ENCODE results near the gene PLEKHA7. TPM values are rescaled to one million over a fixed set of nuclear protein-coding genes. Genes with fewer than 3 reads are reported as not detected.

Gene PLEKHA7
- total RNA-seq, 1 experiment from 2014 or later: 13.0 TPM

DNA sequence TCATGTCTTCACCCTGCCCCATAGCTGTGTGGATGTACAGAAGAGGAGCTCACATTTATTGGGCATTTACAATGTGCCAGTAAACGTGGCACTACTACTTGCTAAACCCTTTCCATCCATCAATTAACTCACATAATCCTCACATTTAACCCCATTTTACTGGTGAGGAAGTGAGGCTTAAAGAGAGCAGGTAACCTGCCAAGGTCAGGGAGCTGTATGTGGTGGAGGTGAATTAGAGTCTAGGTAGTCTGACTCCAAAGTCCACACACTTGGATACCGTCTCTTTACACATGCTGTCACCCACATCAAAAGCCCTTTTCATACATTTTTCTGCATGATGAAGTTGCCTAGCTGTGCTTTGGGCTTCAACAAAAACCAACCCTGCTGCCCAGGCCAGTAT, 10.8 kb downstream of the PLEKHA7 start:
- ATAC-seq (no peak), DNase-seq (ENCODE audit: low spot score) (no peak)
- CTCF ChIA-PET: no interaction called here
- Mint-ChIP-seq H3K4me3 (no peak overlapping the region), H3K27ac (no peak overlapping the region), H3K9me3 (peaks cover 3% of the 10 kb centered on the region; the same call in 1 of the 2 replicates), H3K4me1 (peaks cover under 1% of the 10 kb centered on the region; the same call in 1 of the 2 replicates), H3K36me3 (no peaks in the 10 kb centered on the region), H3K27me3 (ENCODE audit: low read depth) (no peaks in the 10 kb centered on the region)
- TF ChIP-seq, protein P1, sequence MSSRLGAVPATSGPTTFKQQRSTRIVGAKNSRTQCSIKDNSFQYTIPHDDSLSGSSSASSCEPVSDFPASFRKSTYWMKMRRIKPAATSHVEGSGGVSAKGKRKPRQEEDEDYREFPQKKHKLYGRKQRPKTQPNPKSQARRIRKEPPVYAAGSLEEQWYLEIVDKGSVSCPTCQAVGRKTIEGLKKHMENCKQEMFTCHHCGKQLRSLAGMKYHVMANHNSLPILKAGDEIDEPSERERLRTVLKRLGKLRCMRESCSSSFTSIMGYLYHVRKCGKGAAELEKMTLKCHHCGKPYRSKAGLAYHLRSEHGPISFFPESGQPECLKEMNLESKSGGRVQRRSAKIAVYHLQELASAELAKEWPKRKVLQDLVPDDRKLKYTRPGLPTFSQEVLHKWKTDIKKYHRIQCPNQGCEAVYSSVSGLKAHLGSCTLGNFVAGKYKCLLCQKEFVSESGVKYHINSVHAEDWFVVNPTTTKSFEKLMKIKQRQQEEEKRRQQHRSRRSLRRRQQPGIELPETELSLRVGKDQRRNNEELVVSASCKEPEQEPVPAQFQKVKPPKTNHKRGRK (CRISPR knock-in tag; IDR thresholded peaks at IDR 0.05; ENCODE audit: borderline replicate concordance): no peak
- no peak for TF ChIP-seq ELF4 (CRISPR knock-in tag; IDR thresholded peaks at IDR 0.05; ENCODE audit: low read depth)
- no peak for TF ChIP-seq GRHL2 (CRISPR knock-in tag; IDR thresholded peaks at IDR 0.05; ENCODE audit: insufficient replicate concordance, severe bottlenecking)
- POLR2A ChIA-PET: no interaction called here

DNA sequence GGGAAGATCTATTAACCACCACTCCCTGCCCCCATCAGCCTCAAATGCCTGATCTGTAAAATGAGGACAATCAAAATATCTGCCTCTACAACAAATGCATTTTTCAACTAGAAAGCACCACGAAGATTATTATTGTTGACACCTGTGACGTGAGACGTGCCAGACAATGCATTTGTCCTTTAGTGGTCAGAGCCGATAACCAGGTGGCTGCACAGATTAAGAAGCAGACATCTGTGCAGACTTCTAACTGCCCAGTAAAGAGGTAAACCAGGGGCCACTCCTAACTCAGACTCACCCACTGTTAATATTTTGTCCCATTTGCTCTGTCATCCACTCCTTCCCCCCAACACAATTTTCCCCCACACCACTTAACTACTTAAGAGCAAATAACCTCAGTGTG, 11.7 kb downstream of the PLEKHA7 start:
- CTCF ChIA-PET: interaction anchor here (2.9 kb wide), 1 partner anchor 12 kb away, joined by 10 read pairs; the partner anchor contains the start of gene PLEKHA7
- no peak for ATAC-seq
- POLR2A ChIA-PET: no interaction called here

DNA sequence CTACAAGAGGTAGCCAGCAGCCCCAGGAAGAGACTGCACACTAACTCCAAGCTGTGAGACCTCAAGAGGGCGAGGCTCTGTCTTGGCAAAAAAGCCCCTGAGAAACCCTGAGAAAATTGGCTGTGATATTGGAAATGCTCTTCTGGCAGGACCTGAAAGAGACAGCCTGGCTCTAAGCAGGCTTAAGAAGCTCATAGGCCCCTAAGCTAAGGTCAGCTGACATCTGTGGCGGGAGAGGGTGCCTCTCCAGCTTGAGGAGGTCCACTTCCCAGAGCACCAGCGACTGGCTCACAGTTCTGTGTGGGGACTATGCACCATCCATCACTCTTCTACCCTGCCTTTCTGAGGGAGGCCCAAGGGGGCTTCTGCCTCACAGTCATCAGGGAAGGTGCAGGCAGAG, 12.4 kb downstream of the PLEKHA7 start:
- no peaks in the 10 kb centered on the region for H3K27me3 Mint-ChIP-seq (ENCODE audit: low read depth)
- peaks cover 3% of the 10 kb centered on the region; the same call in 1 of the 2 replicates for H3K9me3 Mint-ChIP-seq
- TF ChIP-seq GTF2I (CRISPR knock-in tag; conservative IDR thresholded peaks at IDR 0.05) (no peak), CREM (CRISPR knock-in tag; IDR thresholded peaks at IDR 0.05) (no peak), CREB1 (CRISPR knock-in tag; IDR thresholded peaks at IDR 0.05) (no peak), PRRX2 (CRISPR knock-in tag; IDR thresholded peaks at IDR 0.05) (no peak), NR3C1 (CRISPR knock-in tag; conservative IDR thresholded peaks at IDR 0.05; ENCODE audit: low read depth) (no peak), ZNF232 (CRISPR knock-in tag; IDR thresholded peaks at IDR 0.05) (no peak), SOX15 (CRISPR knock-in tag; IDR thresholded peaks at IDR 0.05) (no peak), FOXP1 (CRISPR knock-in tag; IDR thresholded peaks at IDR 0.05; ENCODE audit: borderline replicate concordance) (no peak)
- TF ChIP-seq, protein P1 (CRISPR knock-in tag; IDR thresholded peaks at IDR 0.05; ENCODE audit: borderline replicate concordance): no peak
- TF ChIP-seq, protein P2, sequence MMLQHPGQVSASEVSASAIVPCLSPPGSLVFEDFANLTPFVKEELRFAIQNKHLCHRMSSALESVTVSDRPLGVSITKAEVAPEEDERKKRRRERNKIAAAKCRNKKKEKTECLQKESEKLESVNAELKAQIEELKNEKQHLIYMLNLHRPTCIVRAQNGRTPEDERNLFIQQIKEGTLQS (CRISPR knock-in tag; conservative IDR thresholded peaks at IDR 0.05): no peak
- TF ChIP-seq, protein P3, sequence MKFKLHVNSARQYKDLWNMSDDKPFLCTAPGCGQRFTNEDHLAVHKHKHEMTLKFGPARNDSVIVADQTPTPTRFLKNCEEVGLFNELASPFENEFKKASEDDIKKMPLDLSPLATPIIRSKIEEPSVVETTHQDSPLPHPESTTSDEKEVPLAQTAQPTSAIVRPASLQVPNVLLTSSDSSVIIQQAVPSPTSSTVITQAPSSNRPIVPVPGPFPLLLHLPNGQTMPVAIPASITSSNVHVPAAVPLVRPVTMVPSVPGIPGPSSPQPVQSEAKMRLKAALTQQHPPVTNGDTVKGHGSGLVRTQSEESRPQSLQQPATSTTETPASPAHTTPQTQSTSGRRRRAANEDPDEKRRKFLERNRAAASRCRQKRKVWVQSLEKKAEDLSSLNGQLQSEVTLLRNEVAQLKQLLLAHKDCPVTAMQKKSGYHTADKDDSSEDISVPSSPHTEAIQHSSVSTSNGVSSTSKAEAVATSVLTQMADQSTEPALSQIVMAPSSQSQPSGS (CRISPR knock-in tag; IDR thresholded peaks at IDR 0.05; ENCODE audit: borderline replicate concordance, low read depth): no peak
- ChIA-PET CTCF (interaction anchor here (0.9 to 2.9 kb wide), 2 partner anchors 13 to 15 kb away, joined by 3 to 10 read pairs; partner anchors contain the start of gene PLEKHA7), POLR2A (no interaction called here)
- H3K4me1 Mint-ChIP-seq: peaks cover 6% of the 10 kb centered on the region; the same call in 1 of the 2 replicates
- ATAC-seq (no peak), DNase-seq (ENCODE audit: low spot score) (no peak)
- no peak overlapping the region for H3K4me3 Mint-ChIP-seq
- H3K36me3 Mint-ChIP-seq: no peaks in the 10 kb centered on the region
- no peak overlapping the region for H3K27ac Mint-ChIP-seq

More for the DNA sequence above, 11.7 kb downstream of the PLEKHA7 start:
- no peak for DNase-seq (ENCODE audit: low spot score)
- TF ChIP-seq, protein P4, sequence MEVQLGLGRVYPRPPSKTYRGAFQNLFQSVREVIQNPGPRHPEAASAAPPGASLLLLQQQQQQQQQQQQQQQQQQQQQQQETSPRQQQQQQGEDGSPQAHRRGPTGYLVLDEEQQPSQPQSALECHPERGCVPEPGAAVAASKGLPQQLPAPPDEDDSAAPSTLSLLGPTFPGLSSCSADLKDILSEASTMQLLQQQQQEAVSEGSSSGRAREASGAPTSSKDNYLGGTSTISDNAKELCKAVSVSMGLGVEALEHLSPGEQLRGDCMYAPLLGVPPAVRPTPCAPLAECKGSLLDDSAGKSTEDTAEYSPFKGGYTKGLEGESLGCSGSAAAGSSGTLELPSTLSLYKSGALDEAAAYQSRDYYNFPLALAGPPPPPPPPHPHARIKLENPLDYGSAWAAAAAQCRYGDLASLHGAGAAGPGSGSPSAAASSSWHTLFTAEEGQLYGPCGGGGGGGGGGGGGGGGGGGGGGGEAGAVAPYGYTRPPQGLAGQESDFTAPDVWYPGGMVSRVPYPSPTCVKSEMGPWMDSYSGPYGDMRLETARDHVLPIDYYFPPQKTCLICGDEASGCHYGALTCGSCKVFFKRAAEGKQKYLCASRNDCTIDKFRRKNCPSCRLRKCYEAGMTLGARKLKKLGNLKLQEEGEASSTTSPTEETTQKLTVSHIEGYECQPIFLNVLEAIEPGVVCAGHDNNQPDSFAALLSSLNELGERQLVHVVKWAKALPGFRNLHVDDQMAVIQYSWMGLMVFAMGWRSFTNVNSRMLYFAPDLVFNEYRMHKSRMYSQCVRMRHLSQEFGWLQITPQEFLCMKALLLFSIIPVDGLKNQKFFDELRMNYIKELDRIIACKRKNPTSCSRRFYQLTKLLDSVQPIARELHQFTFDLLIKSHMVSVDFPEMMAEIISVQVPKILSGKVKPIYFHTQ (CRISPR knock-in tag; IDR thresholded peaks at IDR 0.05): no peak
- TF ChIP-seq TEAD4 (CRISPR knock-in tag; IDR thresholded peaks at IDR 0.05): no peak
- TF ChIP-seq MYBL2 (CRISPR knock-in tag; IDR thresholded peaks at IDR 0.05): no peak
- no peak for TF ChIP-seq SMAD3 (CRISPR knock-in tag; IDR thresholded peaks at IDR 0.05; ENCODE audit: borderline replicate concordance)
- no peak for TF ChIP-seq ATF1 (CRISPR knock-in tag; IDR thresholded peaks at IDR 0.05)
- no peak for TF ChIP-seq TEAD1 (CRISPR knock-in tag; IDR thresholded peaks at IDR 0.05)
- no peak for TF ChIP-seq TP53 (CRISPR knock-in tag; IDR thresholded peaks at IDR 0.05)
- no peak for TF ChIP-seq NR2C2 (CRISPR knock-in tag; IDR thresholded peaks at IDR 0.05)
- no peak for TF ChIP-seq TCF7 (CRISPR knock-in tag; IDR thresholded peaks at IDR 0.05; ENCODE audit: low read depth)
- TF ChIP-seq EMX1 (CRISPR knock-in tag; IDR thresholded peaks at IDR 0.05): no peak
- H3K36me3 Mint-ChIP-seq: no peaks in the 10 kb centered on the region
- no peak overlapping the region for H3K27ac Mint-ChIP-seq
- no peaks in the 10 kb centered on the region for H3K27me3 Mint-ChIP-seq (ENCODE audit: low read depth)
- H3K9me3 Mint-ChIP-seq: peaks cover 3% of the 10 kb centered on the region; the same call in 1 of the 2 replicates
- no peak overlapping the region for H3K4me3 Mint-ChIP-seq
- peaks cover 6% of the 10 kb centered on the region; the same call in 1 of the 2 replicates for H3K4me1 Mint-ChIP-seq

Measured in WTC11 (cell line).